Left renal cortex interstitium (tissue), 4 donors: ENCODE measurements around the gene RAB7A. TPM values are rescaled to one million over a fixed set of nuclear protein-coding genes. Genes with fewer than 3 reads are reported as not detected.

ENCODE experiments used
- DNase-seq, 4 donors: peaks; one replicate each; pipeline ENCODE4 v3.0.0-alpha.2; 2013; ENCODE audit warnings: low read depth in 4 of 4, low spot score in 2 of 4, missing footprints in 1 of 4
- polyA plus RNA-seq, 4 donors: library from polyadenylated mRNA; unstranded; fragments of 120-200 nt; gene quantifications; one replicate each; pipeline ENCODE4 v1.2.1, GENCODE V29; 2013; ENCODE audit not compliant: insufficient read length in 4 of 4

RAB7A gene
- polyA plus RNA-seq, 4 donors, result 242 to 288 (median 258) TPM

GRCh38 chr3:128845778-128846485, 119.9 kb downstream of the RAB7A start:
- DNase-seq, result peak; percentile 37 to 60 (median 48)

GRCh38 chr3:128846486-128846891, 120.5 kb downstream of the RAB7A start:
- no peak for DNase-seq

GRCh38 chr3:128847666-128848370, 121.8 kb downstream of the RAB7A start:
- DNase-seq, result no peak

GRCh38 chr3:128848936-128849335, 123.0 kb downstream of the RAB7A start:
- no peak for DNase-seq

GRCh38 chr3:128849911-128850455, 124.0 kb downstream of the RAB7A start:
- no peak for DNase-seq

- DNase-seq, result no peak
Observed at GRCh38 chr3:128850544-128850943, 124.6 kb downstream of the RAB7A start.

- DNase-seq, result no peak
Observed at GRCh38 chr3:128851601-128852000, 125.6 kb downstream of the RAB7A start.

GRCh38 chr3:128853826-128854225, 127.8 kb downstream of the RAB7A start:
- no peak for DNase-seq

- no peak for DNase-seq
Observed at GRCh38 chr3:128854475-128854874, 128.5 kb downstream of the RAB7A start.

- no peak for DNase-seq
Observed at GRCh38 chr3:128855569-128855968, 129.6 kb downstream of the RAB7A start.

GRCh38 chr3:128858167-128858566, 132.2 kb downstream of the RAB7A start:
- DNase-seq, result no peak

GRCh38 chr3:128859630-128860029, 133.6 kb downstream of the RAB7A start:
- no peak for DNase-seq

GRCh38 chr3:128861491-128861890, 135.5 kb downstream of the RAB7A start:
- DNase-seq, result no peak

GRCh38 chr3:128863560-128863959, 137.6 kb downstream of the RAB7A start:
- no peak for DNase-seq

Other genes with a start within 250 kb of the RAB7A start
- 10 to 100 TPM; 40.5 to 58.2 (median 46.3) TPM for gene GATA2, start 233.0 kb upstream of the RAB7A start, polyA plus RNA-seq
- 100 to 1,000 TPM; 187 to 241 (median 207) TPM for gene RPN1, start 75.4 kb upstream of the RAB7A start, polyA plus RNA-seq
- 10 to 100 TPM; 29.9 to 51.0 (median 41.1) TPM for gene ACAD9, start 153.4 kb downstream of the RAB7A start, polyA plus RNA-seq